NCI-H226 (cell line): ENCODE data around the gene MVD.
"Not testable (repeated sequence)": the region's sequence is repeated elsewhere in the genome, so short reads cannot be mapped to it uniquely, and the experiment has no call there.

Experiments used
- DNase-seq: peaks from one replicate; pipeline ENCODE4 v3.0.0-alpha.2; 2015

The MVD gene

GRCh38 chr16:88619859-88620815 lies 42.8 kb downstream of the MVD start:
- no peak for DNase-seq

- DNase-seq, result no peak
Observed at GRCh38 chr16:88618956-88619667, 43.8 kb downstream of the MVD start.

- no peak for DNase-seq
Observed at GRCh38 chr16:88618182-88618955, 44.5 kb downstream of the MVD start.

GRCh38 chr16:88617268-88618031 lies 45.4 kb downstream of the MVD start:
- no peak for DNase-seq

- DNase-seq, result no peak
Observed at GRCh38 chr16:88616736-88617135, 46.2 kb downstream of the MVD start.

- DNase-seq, result no peak
Observed at GRCh38 chr16:88616320-88616719, 46.6 kb downstream of the MVD start.

GRCh38 chr16:88614818-88615580 lies 47.9 kb downstream of the MVD start:
- no peak for DNase-seq

- no peak for DNase-seq
Observed at GRCh38 chr16:88613911-88614817, 48.7 kb downstream of the MVD start.

- no peak for DNase-seq
Observed at GRCh38 chr16:88613293-88613692, 49.6 kb downstream of the MVD start.

GRCh38 chr16:88610909-88611812 lies 51.7 kb downstream of the MVD start:
- no peak for DNase-seq

- no peak for DNase-seq
Observed at GRCh38 chr16:88610080-88610479, 52.8 kb downstream of the MVD start.

- DNase-seq, result not testable (repeated sequence)
Observed at GRCh38 chr16:88609426-88609825, 53.5 kb downstream of the MVD start.

GRCh38 chr16:88608076-88608475 lies 54.8 kb downstream of the MVD start:
- DNase-seq, result no peak

- DNase-seq, result no peak
Observed at GRCh38 chr16:88606148-88606757, 56.6 kb downstream of the MVD start.

- DNase-seq, result no peak
Observed at GRCh38 chr16:88605186-88606147, 57.4 kb downstream of the MVD start.

GRCh38 chr16:88602091-88602490 lies 60.8 kb downstream of the MVD start:
- DNase-seq, result no peak
